Coronary artery (tissue), 2 donors: ENCODE data around the gene SLIT3.

Experiments used
- DNase-seq: peaks from one replicate; pipeline ENCODE4 v3.0.0-alpha.2; 2017; ENCODE audit warnings: low spot score
- H3K27ac ChIP-seq, 2 donors: fragments of 200-600 bp; sonication (generic); one replicate each; pipeline ENCODE4 v1.5.1; 2016 to 2019
- H3K4me3 ChIP-seq: fragments of 200-600 bp; sonication (generic); 2 replicates; pipeline ENCODE4 v1.5.1; 2016; ENCODE audit warnings: mild to moderate bottlenecking, moderate library complexity
- TF ChIP-seq, protein P1 (sequence below): fragments of 200-600 bp; sonication (generic); IDR thresholded peaks from one replicate; pipeline ENCODE4 v1.5.1; 2019; ENCODE audit warnings: antibody characterized with exemption

The SLIT3 gene

DNA sequence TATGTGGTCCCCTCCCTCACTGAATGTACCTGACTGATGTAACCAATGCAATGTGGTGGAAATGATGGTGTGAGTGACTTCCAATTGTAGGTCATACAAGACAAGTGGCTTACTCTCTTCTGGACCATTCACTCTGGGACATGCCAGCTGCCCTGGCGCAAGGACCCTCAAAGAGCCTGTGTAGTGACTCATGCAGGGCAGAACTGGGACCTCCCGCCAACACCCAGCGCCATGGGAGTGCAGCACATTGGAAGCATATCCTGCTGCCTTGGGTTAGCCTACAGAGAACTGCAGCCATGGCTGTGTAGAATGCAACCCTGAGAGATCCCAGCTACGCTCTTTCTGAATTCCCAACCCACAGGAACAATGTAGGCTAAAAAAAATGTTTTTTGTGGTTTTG is 631.8 kb downstream of the SLIT3 start:
- no peak for DNase-seq
- Histone ChIP-seq H3K27ac (no peak overlapping the region), H3K4me3 (no peak overlapping the region)
- TF ChIP-seq, protein P1, sequence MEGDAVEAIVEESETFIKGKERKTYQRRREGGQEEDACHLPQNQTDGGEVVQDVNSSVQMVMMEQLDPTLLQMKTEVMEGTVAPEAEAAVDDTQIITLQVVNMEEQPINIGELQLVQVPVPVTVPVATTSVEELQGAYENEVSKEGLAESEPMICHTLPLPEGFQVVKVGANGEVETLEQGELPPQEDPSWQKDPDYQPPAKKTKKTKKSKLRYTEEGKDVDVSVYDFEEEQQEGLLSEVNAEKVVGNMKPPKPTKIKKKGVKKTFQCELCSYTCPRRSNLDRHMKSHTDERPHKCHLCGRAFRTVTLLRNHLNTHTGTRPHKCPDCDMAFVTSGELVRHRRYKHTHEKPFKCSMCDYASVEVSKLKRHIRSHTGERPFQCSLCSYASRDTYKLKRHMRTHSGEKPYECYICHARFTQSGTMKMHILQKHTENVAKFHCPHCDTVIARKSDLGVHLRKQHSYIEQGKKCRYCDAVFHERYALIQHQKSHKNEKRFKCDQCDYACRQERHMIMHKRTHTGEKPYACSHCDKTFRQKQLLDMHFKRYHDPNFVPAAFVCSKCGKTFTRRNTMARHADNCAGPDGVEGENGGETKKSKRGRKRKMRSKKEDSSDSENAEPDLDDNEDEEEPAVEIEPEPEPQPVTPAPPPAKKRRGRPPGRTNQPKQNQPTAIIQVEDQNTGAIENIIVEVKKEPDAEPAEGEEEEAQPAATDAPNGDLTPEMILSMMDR: no peak

DNA sequence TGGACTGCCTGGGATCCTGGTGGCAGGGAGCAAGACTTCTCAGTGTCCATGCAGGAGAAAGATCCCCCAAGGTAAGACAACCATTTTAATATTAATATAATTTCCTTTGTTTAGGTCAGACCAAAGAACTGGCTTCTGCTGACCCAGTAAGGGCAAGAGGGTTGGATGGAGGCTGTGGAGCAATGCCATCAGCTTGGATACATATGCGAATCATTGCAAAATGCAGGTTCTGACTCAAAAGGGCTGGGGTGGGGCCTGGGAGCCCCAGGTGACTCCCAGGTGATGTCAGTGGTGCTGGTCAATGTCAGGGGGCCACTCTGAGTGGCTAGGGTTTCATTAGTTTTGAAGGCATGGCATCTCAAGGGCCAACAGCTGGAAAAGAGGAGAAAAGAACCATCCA is 632.9 kb downstream of the SLIT3 start:
- Histone ChIP-seq H3K4me3 (no peak overlapping the region), H3K27ac (no peak overlapping the region)

DNA sequence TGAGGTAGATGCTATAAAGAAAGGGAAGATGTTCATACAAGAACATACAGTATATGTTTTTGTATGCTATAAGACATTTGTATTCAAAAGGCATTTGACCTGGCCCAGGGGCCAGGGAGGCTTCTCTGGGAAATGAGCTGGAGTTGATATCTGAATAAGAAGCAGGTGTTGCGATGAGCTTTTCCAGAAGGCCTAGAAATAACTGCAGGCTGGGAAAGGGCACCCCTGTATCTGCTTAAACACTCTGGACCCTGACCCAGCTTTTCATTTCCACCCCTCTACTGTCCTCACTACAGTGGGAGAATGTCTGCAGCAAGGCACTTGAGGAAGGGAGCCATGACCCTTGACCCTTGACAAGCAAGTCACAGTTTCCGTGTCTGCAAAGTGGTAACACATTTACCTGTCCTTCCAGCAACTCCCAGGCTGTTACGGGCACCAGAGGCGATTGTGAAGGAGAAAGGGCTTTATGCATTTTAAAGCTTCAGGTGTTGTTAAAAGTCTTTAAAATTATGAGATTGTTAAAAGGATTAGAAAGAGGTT is 633.6 kb downstream of the SLIT3 start:
- H3K27ac ChIP-seq: no peak overlapping the region
- TF ChIP-seq, protein P1: no peak
- H3K4me3 ChIP-seq: no peak overlapping the region
- no peak for DNase-seq

More for the DNA sequence above, 632.9 kb downstream of the SLIT3 start:
- no peak for DNase-seq
- TF ChIP-seq, protein P1: no peak

DNA sequence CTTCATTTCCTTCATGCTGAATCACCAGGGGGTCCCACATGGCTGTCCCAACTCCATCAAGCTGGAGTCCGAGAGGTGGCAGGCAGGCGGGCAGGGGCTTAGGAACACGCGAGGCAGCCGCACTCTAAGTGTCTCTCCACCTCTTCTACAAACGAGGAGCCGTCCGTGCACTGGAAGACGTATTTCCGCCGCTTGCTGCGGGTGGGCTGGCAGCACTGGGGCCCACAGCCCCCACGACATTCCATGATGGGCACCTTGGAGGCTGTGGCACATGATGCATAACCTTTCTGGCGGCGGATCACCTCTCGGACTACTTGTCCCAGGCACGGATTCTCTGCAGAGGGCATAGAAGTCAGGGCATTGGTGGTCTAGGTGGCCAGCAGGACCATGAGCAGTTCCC is 634.6 kb downstream of the SLIT3 start:
- DNase-seq: no peak
- TF ChIP-seq, protein P1: no peak
- H3K4me3 ChIP-seq: no peak overlapping the region
- H3K27ac ChIP-seq: no peak overlapping the region

DNA sequence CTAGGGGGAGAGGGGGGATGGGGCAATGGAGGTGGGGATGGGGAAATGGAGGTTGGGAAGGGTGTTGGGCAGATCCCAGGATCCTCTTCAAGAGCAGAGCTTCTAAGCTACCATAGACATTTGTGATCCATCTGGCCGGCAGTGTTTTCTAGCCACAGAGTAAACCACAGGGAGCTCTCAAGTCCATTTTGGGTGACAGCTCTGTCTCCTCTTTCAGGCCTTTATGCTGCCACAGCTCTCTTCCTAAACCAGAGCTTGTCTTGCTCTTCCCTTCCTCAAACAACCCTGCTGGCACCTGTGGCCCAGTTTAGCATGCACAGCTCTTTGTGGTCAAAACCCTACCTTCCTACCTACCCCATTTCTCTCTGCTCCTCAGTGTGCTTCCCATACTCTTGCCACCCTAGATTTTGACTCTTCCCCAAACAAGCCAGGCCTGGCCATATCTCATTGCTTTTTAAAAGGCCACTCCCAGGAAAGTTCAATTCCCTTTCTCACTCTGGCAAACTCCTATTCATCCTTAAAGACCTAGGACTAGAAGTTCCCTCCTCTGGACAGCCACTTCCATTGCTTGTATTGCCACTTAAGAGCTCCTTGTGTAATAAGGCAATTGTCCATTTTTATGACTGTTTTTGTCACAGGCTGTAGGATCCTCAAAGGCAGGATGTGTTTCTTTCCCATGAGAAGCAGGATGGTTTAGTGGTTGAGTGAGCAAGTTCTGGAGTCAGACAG is 637.5 kb downstream of the SLIT3 start:
- Histone ChIP-seq H3K4me3 (no peak overlapping the region), H3K27ac (no peak overlapping the region)
- TF ChIP-seq, protein P1: no peak
- DNase-seq: no peak

DNA sequence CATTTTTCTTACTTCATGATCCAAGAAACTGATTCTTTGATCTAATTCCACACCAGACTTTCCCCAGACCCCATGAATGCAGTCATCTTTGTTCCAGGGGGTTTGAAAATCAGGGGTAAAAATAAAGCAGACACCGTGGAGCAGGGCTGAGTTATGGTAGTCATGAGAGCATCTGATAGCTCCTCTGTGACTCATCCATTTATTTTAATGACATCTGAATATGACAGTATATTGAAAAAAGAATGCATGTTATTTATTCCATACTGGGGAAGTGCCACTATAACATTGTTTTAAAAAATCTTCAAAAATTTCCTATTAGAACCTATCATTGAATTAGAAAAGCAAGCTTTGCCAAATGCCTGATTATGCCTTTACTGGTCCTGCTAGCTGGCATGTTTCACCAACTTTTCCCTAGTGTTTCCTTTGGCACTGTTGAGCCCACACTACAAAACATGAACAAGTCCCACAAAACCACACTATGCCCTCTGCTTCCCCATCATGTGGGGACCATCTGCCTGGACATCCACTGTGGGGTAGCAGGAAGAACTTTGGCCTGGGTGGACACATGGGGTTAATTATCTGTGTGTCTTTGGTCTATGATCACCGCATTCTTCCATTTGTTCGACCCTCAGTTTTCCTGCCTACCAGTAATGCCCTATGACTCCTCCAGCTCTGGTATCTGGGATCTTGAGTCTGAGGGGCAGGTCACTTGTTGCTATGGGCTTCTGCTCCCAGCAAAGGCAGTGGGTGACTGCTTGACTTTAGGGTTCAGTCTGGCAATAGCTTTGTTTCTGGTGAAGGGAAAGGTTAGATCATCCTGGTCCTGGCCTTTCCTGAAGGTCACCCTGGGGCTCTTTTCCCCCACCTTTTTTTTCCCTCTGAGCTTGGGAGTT is 639.1 kb downstream of the SLIT3 start:
- no peak for DNase-seq
- Histone ChIP-seq H3K27ac (no peak overlapping the region), H3K4me3 (no peak overlapping the region)
- TF ChIP-seq, protein P1: no peak
